ENCODE measurements around the gene S100A5.
A peak's percentile ranks its signal among the peaks of the same experiment; 100 is the strongest.

S100A5 gene

DNA sequence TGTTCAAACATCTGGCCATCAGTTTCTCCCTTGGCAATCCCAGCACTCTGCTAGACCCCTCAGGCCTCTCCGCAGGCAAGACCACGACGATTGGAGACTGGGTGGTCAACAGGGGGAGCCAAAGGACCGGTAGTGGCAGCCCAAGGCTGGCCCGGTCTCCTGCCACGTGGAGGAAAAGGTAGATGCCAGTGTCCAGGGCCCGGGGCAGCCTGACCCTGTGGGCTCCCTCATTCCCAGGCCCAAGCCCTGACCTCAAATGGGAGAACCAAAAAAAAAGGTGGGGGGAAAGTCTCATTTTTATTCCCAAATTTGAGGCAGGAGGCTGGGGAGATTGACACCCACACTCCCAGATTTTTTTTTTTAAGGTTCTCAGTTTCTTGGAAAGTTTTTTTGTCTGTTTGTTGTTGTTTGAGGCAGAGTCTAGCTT is 29.7 kb downstream of the S100A5 start (continued):
- TF ChIP-seq ZNF302 (tag by site-specific recombination; IDR thresholded peaks at IDR 0.05; ENCODE audit: low read depth) = no peak
- peak; percentile 58; the same call in 1 of the 2 replicates for TF ChIP-seq ZSCAN30 (tag by site-specific recombination; IDR thresholded peaks at IDR 0.05)
- no peak for TF ChIP-seq WT1 (tag by site-specific recombination; IDR thresholded peaks at IDR 0.05)
- TF ChIP-seq, protein P1, sequence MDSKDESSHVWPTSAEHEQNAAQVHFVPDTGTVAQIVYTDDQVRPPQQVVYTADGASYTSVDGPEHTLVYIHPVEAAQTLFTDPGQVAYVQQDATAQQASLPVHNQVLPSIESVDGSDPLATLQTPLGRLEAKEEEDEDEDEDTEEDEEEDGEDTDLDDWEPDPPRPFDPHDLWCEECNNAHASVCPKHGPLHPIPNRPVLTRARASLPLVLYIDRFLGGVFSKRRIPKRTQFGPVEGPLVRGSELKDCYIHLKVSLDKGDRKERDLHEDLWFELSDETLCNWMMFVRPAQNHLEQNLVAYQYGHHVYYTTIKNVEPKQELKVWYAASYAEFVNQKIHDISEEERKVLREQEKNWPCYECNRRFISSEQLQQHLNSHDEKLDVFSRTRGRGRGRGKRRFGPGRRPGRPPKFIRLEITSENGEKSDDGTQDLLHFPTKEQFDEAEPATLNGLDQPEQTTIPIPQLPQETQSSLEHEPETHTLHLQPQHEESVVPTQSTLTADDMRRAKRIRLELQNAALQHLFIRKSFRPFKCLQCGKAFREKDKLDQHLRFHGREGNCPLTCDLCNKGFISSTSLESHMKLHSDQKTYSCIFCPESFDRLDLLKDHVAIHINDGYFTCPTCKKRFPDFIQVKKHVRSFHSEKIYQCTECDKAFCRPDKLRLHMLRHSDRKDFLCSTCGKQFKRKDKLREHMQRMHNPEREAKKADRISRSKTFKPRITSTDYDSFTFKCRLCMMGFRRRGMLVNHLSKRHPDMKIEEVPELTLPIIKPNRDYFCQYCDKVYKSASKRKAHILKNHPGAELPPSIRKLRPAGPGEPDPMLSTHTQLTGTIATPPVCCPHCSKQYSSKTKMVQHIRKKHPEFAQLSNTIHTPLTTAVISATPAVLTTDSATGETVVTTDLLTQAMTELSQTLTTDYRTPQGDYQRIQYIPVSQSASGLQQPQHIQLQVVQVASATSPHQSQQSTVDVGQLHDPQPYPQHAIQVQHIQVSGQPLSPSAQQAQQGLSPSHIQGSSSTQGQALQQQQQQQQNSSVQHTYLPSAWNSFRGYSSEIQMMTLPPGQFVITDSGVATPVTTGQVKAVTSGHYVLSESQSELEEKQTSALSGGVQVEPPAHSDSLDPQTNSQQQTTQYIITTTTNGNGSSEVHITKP (tag by site-specific recombination; IDR thresholded peaks at IDR 0.05) = peak; percentile 58
- no peak for TF ChIP-seq ZNF561 (tag by site-specific recombination; IDR thresholded peaks at IDR 0.05; ENCODE audit: borderline replicate concordance)
- no peak for TF ChIP-seq ZNF792 (tag by site-specific recombination; IDR thresholded peaks at IDR 0.05)
- TF ChIP-seq, protein P2, sequence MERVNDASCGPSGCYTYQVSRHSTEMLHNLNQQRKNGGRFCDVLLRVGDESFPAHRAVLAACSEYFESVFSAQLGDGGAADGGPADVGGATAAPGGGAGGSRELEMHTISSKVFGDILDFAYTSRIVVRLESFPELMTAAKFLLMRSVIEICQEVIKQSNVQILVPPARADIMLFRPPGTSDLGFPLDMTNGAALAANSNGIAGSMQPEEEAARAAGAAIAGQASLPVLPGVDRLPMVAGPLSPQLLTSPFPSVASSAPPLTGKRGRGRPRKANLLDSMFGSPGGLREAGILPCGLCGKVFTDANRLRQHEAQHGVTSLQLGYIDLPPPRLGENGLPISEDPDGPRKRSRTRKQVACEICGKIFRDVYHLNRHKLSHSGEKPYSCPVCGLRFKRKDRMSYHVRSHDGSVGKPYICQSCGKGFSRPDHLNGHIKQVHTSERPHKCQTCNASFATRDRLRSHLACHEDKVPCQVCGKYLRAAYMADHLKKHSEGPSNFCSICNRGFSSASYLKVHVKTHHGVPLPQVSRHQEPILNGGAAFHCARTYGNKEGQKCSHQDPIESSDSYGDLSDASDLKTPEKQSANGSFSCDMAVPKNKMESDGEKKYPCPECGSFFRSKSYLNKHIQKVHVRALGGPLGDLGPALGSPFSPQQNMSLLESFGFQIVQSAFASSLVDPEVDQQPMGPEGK (tag by site-specific recombination; IDR thresholded peaks at IDR 0.05) = no peak
- no peak for TF ChIP-seq ZNF37A (tag by site-specific recombination; IDR thresholded peaks at IDR 0.05)
- TF ChIP-seq, protein P3, sequence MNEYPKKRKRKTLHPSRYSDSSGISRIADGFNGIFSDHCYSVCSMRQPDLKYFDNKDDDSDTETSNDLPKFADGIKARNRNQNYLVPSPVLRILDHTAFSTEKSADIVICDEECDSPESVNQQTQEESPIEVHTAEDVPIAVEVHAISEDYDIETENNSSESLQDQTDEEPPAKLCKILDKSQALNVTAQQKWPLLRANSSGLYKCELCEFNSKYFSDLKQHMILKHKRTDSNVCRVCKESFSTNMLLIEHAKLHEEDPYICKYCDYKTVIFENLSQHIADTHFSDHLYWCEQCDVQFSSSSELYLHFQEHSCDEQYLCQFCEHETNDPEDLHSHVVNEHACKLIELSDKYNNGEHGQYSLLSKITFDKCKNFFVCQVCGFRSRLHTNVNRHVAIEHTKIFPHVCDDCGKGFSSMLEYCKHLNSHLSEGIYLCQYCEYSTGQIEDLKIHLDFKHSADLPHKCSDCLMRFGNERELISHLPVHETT (tag by site-specific recombination; IDR thresholded peaks at IDR 0.05) = 0 out of 2 replicates have a peak, but pooled peaks have one; percentile 34
- TF ChIP-seq ZNF426 (tag by site-specific recombination; IDR thresholded peaks at IDR 0.05) = no peak

DNA sequence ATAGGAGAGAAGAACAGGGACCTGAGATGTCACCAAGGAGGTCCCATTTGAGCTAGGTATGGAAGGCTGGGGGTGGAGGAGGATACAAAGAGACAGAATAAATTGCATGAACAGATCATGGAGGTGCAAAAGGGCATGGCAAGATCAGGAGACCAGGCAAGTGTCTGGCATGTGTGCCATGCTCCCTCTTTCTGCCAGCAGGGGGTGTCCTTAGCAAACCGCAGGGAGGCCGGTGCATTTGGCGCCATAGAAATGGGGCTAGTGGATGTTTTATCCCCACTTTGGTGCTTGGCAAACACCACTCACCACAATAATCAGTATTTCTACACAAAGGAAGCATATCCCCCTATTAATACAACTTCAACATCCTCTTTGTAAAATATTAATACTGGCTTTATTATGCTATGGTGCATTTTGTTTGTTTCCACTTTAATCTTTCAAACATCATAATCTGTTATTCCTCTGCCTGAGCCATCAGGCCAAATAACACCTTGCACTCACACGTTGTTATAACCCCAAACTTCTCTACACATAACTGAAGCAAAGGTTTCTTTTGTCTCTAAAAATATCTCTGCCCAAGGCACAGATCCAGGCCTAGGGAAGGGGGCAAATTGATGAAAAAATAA is 30.9 kb downstream of the S100A5 start:
- H3K4me3 ChIP-seq (ENCODE audit: low read depth, low read length) = no peak overlapping the region
- no peaks in the 10 kb centered on the region for H3K4me1 ChIP-seq (ENCODE audit: control insufficient read depth, insufficient read depth, low read length)
- CTCF ChIA-PET = interaction anchor here (0.6 to 7.1 kb wide), 29 partner anchors 12 to 609 kb away, joined by 3 to 148 read pairs (median 4); partner anchors contain the start of genes CHTOP, RAB13, S100A1 and S100A13
- H3K9me3 ChIP-seq (ENCODE audit: control insufficient read depth, insufficient read depth, low read depth, low read length) = no peaks in the 10 kb centered on the region
- no peaks in the 10 kb centered on the region for H3K36me3 ChIP-seq (ENCODE audit: control insufficient read depth in 2 of 2, insufficient read depth in 1 of 2, low read length in 2 of 2)
- no peak overlapping the region for H3K27ac ChIP-seq (ENCODE audit: extremely low read depth, low read depth, low read length)
- POLR2A ChIA-PET = interaction anchor here (1.2 to 1.6 kb wide), 2 partner anchors 118 to 480 kb away, joined by 4 to 8 read pairs; partner anchors contain the start of genes RPS27 and S100A13
- TF ChIP-seq ZNF654 (tag by site-specific recombination; IDR thresholded peaks at IDR 0.05; ENCODE audit: low read depth) (peak; percentile 60), REPIN1 (tag by site-specific recombination; IDR thresholded peaks at IDR 0.05; ENCODE audit: low read depth) (no peak), TRIM28 (IDR thresholded peaks at IDR 0.05; ENCODE audit: borderline replicate concordance, low read length) (peak; percentile 48; the same call in 1 of the 2 replicates), ZBTB8A (tag by site-specific recombination; IDR thresholded peaks at IDR 0.05) (no peak)

DNA sequence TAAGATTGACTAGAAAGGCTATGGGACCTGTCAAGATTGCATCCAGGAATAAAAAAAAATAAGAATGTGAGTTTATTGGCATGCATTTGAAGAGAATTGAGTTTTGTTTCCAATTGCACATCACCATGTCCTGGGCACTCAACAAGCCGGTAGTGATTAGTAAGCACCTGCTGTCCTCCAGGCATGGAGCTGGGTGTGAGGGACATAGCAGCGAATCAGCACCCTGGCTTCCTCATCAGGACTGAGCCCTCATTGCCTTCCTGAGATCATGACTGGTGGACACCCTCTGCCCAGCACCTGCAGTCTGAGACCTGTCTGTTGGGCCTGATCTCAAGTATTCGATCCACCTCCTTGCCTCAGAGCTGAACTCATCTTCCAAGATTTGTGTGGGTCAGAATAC is 31.7 kb downstream of the S100A5 start:
- no peaks in the 10 kb centered on the region for H3K4me1 ChIP-seq (ENCODE audit: control insufficient read depth, insufficient read depth, low read length)
- H3K9me3 ChIP-seq (ENCODE audit: control insufficient read depth, insufficient read depth, low read depth, low read length) = no peaks in the 10 kb centered on the region
- H3K36me3 ChIP-seq (ENCODE audit: control insufficient read depth in 2 of 2, insufficient read depth in 1 of 2, low read length in 2 of 2) = no peaks in the 10 kb centered on the region
- H3K4me3 ChIP-seq (ENCODE audit: low read depth, low read length) = no peak overlapping the region
- CTCF ChIA-PET = interaction anchor here (0.7 to 7.1 kb wide), 12 partner anchors 14 to 1475 kb away, joined by 3 to 148 read pairs (median 4); partner anchors contain the start of genes S100A1 and S100A13
- POLR2A ChIA-PET = no interaction called here
- TF ChIP-seq, protein P2 (tag by site-specific recombination; IDR thresholded peaks at IDR 0.05) = no peak
- H3K27ac ChIP-seq (ENCODE audit: extremely low read depth, low read depth, low read length) = no peak overlapping the region
